Thoracic aorta (tissue), 2 donors: ENCODE data around the gene DPYD. TPM values are rescaled to one million over a fixed set of nuclear protein-coding genes. Genes with fewer than 3 reads are reported as not detected.

ENCODE experiments used
- ATAC-seq: fragments of 150-250 bp; one replicate; pipeline ENCODE4 v1.8.0; 2017; ENCODE audit warnings: low read depth; ENCODE audit not compliant: insufficient number of reproducible peaks, low FRiP score
- DNase-seq: peaks from one replicate; pipeline ENCODE4 v3.0.0-alpha.2; 2020; ENCODE audit warnings: low spot score
- H3K27ac ChIP-seq, 2 donors: fragments of 200-600 bp; sonication (generic); 1 replicate in 1 of 2; 2 replicates in 1 of 2; pipeline ENCODE4 v1.5.1; 2016; ENCODE audit warnings: mild to moderate bottlenecking in 2 of 2, moderate library complexity in 2 of 2
- H3K27me3 ChIP-seq: fragments of 200-600 bp; sonication (generic); replicated peaks from 2 replicates; pipeline ENCODE4 v1.6.0; 2016; ENCODE audit warnings: mild to moderate bottlenecking; ENCODE audit not compliant: insufficient read depth
- H3K36me3 ChIP-seq: fragments of 200-600 bp; sonication (generic); one replicate; pipeline ENCODE4 v1.5.1; 2016
- H3K4me1 ChIP-seq, 2 donors: fragments of 200-600 bp; sonication (generic); 1 replicate in 1 of 2; 2 replicates in 1 of 2; pipeline versions ENCODE4 v1.5.1 to v1.6.0; 2016; ENCODE audit warnings: low read depth in 2 of 2, mild to moderate bottlenecking in 1 of 2; ENCODE audit not compliant: control insufficient read depth in 1 of 2
- H3K4me3 ChIP-seq: fragments of 200-600 bp; sonication (generic); 2 replicates; pipeline ENCODE4 v1.5.1; 2016; ENCODE audit warnings: mild to moderate bottlenecking
- H3K9me3 ChIP-seq: fragments of 200-600 bp; sonication (generic); 2 replicates; pipeline ENCODE4 v1.5.1; 2016
- CTCF ChIP-seq: fragments of 200-600 bp; sonication (generic); IDR thresholded peaks from one replicate; pipeline ENCODE4 v1.5.1; 2019; ENCODE audit warnings: antibody characterized with exemption
- total RNA-seq, 2 donors: library from RNA; depleted of rRNA; stranded (reverse); fragments of >200 nt; gene quantifications; one replicate each; pipeline versions ENCODE4 v1.1.0 to v1.2.3, GENCODE V29; 2016

Gene DPYD
- total RNA-seq, 2 donors from 2014 or later: 29.1 to 44.2 TPM

- H3K4me3 ChIP-seq: no peak overlapping the region
- TF ChIP-seq CTCF: no peak
- H3K9me3 ChIP-seq: no peaks in the 10 kb centered on the region
- ATAC-seq (no peak), DNase-seq (no peak)
- no peak overlapping the region for H3K27ac ChIP-seq
- no peaks in the 10 kb centered on the region for H3K27me3 ChIP-seq
- H3K4me1 ChIP-seq: no peaks in the 10 kb centered on the region
- H3K36me3 ChIP-seq: no peaks in the 10 kb centered on the region
Measured at GRCh38 chr1:97314685-97315084, 606.1 kb downstream of the DPYD start.

- Histone ChIP-seq H3K4me1 (no peaks in the 10 kb centered on the region), H3K4me3 (no peak overlapping the region), H3K27me3 (no peaks in the 10 kb centered on the region), H3K9me3 (no peaks in the 10 kb centered on the region), H3K27ac (no peak overlapping the region), H3K36me3 (no peaks in the 10 kb centered on the region)
- ATAC-seq (no peak), DNase-seq (no peak)
- no peak for TF ChIP-seq CTCF
Measured at GRCh38 chr1:97308131-97308530, 612.7 kb downstream of the DPYD start.

- no peaks in the 10 kb centered on the region for H3K36me3 ChIP-seq
- DNase-seq: no peak
- no peak overlapping the region for H3K4me3 ChIP-seq
- no peaks in the 10 kb centered on the region for H3K9me3 ChIP-seq
- H3K27me3 ChIP-seq: no peaks in the 10 kb centered on the region
- no peak overlapping the region for H3K27ac ChIP-seq
- no peak for ATAC-seq
- TF ChIP-seq CTCF: no peak
- H3K4me1 ChIP-seq: no peaks in the 10 kb centered on the region
Measured at GRCh38 chr1:97307568-97307967, 613.3 kb downstream of the DPYD start.

- H3K4me1 ChIP-seq: no peaks in the 10 kb centered on the region
Measured at GRCh38 chr1:97307151-97307550, 613.7 kb downstream of the DPYD start.

GRCh38 chr1:97306504-97306903, 614.3 kb downstream of the DPYD start:
- H3K4me1 ChIP-seq: no peaks in the 10 kb centered on the region
- no peaks in the 10 kb centered on the region for H3K27me3 ChIP-seq
- no peak for TF ChIP-seq CTCF
- no peak for DNase-seq
- H3K27ac ChIP-seq: no peak overlapping the region
- H3K36me3 ChIP-seq: no peaks in the 10 kb centered on the region
- H3K4me3 ChIP-seq: no peak overlapping the region
- ATAC-seq: no peak
- H3K9me3 ChIP-seq: no peaks in the 10 kb centered on the region

More at GRCh38 chr1:97307151-97307550, 613.7 kb downstream of the DPYD start:
- no peak overlapping the region for H3K4me3 ChIP-seq
- no peaks in the 10 kb centered on the region for H3K36me3 ChIP-seq
- TF ChIP-seq CTCF: no peak
- ATAC-seq (no peak), DNase-seq (no peak)
- no peaks in the 10 kb centered on the region for H3K27me3 ChIP-seq
- no peaks in the 10 kb centered on the region for H3K9me3 ChIP-seq
- no peak overlapping the region for H3K27ac ChIP-seq
